Pancreas (tissue), 10 donors: Measurements from ENCODE around the gene NAV2. TPM values are rescaled to one million over a fixed set of nuclear protein-coding genes. Genes with fewer than 3 reads are reported as not detected.

ENCODE experiments used
- ATAC-seq, 4 donors: fragments of 200-7000 bp; cut with Tn5 transposase; one replicate each; pipeline versions ENCODE4 v1.8.0 to v1.9.1; 2020; ENCODE audit warnings: mild to moderate bottlenecking in 4 of 4, moderate library complexity in 4 of 4
- DNase-seq, 6 donors: peaks; one replicate each; pipeline ENCODE4 v3.0.0-alpha.2; 2020
- FAIRE-seq: peaks from 2 replicates; lab custom pipeline; 2012; peaks lifted over from hg19 to GRCh38; lab: Jason Lieb, UNC
- H3K27ac ChIP-seq, 4 donors: fragments of 200-600 bp; sonication (generic); 1 replicate in 3 of 4; 2 replicates in 1 of 4; pipeline versions ENCODE4 v1.5.0 to v1.8.0; 2020
- H3K27me3 ChIP-seq, 4 donors: fragments of 200-600 bp; one replicate each; pipeline ENCODE4 v1.8.0; 2021
- H3K36me3 ChIP-seq, 3 donors: fragments of 200-600 bp; sonication (generic) in 1 of 3; one replicate each; pipeline versions ENCODE4 v1.5.0 to v1.8.0; 2020 to 2021
- H3K4me1 ChIP-seq, 3 donors: fragments of 200-600 bp; one replicate each; pipeline ENCODE4 v1.8.0; 2021
- H3K4me3 ChIP-seq, 4 donors: fragments of 200-600 bp; sonication (generic) in 2 of 4; one replicate each; pipeline versions ENCODE4 v1.5.0 to v1.8.0; 2020 to 2021
- H3K9me3 ChIP-seq, 4 donors: fragments of 200-600 bp; one replicate each; pipeline ENCODE4 v1.8.0; 2021
- CTCF ChIP-seq, 4 donors: fragments of 200-600 bp; sonication (generic) in 3 of 4; IDR thresholded peaks; one replicate each; pipeline versions ENCODE4 v1.5.0 to v1.8.0; 2021; ENCODE audit warnings: antibody characterized with exemption in 4 of 4
- WGBS, 2 donors: extraction: QIAGEN DNeasy Blood & Tissue Kit; methylation state at CpG; one replicate each; pipeline ENCODE4 v1.1.7; 2013; 5-methylcytosine and 5-hydroxymethylcytosine counted together
- intact Hi-C, 3 donors: fragments of 100-400 bp; cut with DNase I; formaldehyde crosslinking; loops; one replicate each; pipeline versions ENCODE4 v1.11.1 to v1.14.2; 2022
- polyA plus RNA-seq, 2 donors: library from polyadenylated mRNA; stranded (reverse); fragments of 200-250 nt; gene quantifications; one replicate each; pipeline ENCODE4 v1.2.3, GENCODE V29; 2013
- total RNA-seq, 6 donors: library from RNA; stranded (reverse); fragmentation: NEBNext Ultra II Directional in 4 of 6; extraction: Animal tissue kit (Norgen Biotek cat#: 25700) in 4 of 6; gene quantifications; one replicate each; pipeline versions ENCODE4 v1.2.1 to v1.2.4, GENCODE V29; 2021 to 2023
- donor health status: healthy with polysubstance abuse.
- donor health status: DM: no; HTN: no; CAD: no; lungs with moderate emphysema.
- donor health status: DM: no; HTN: no; CAD: no.
- donor health status: control.
- donor health status: control.
- donor health status: Bipolar disorder and iron deficiency.
- donor health status: DM: yes; HTN: yes; CAD: no.
- donor health status: DM: no; HTN: no; CAD: no.
- donor health status: DM: no; HTN: no; CAD: no.
- donor health status: DM: yes; HTN: yes; CAD: no.

NAV2 gene
- total and polyA plus RNA-seq, 8 donors: 5.8 to 26.9 (median 16.3) TPM

GRCh38 chr11:19974886-19975285 is 262.2 kb downstream of the NAV2 start:
- no peak for ATAC-seq
- intact Hi-C loops: no loop called here
- Histone ChIP-seq H3K4me1 (peaks cover 0 to 10% (median 9%) of the 10 kb centered on the region in 3 donors), H3K4me3 (no peak overlapping the region), H3K27ac (no peak overlapping the region), H3K9me3 (no peaks in the 10 kb centered on the region), H3K27me3 (no peaks in the 10 kb centered on the region), H3K36me3 (no peaks in the 10 kb centered on the region)
- WGBS, 2 donors: 87 to 89% methylated on average over 4 of the region's 4 CpGs
- no peak for DNase-seq
- no peak for TF ChIP-seq CTCF (IDR thresholded peaks at IDR 0.05)
- FAIRE-seq: no peak

DNA sequence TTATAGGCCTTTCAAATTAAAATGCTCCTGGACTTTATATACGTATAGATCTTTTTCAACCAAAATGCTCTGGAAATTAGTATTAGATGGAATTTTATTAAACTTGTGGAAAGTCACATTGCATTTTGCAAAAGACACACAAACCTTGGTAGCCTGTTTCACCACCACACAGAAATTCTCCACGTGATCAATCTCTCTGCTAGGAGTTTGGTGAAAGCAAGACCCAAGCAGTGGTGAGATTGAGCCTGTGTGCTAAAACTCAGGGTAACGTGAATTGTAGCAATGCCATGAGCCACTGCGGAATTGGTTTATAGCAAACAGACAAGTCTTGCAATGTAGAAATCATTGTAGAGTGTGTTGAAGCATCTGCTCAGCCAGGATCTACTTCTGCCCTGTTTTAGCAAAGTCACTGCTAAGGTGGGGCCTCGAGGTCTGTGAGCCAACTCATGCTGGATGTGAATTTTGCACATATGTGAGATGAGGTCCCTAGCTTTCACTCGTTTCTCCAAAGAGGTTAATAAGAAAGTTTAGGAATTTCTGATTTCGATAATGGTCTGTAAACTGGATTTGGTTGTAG is 262.9 kb downstream of the NAV2 start:
- no peak for TF ChIP-seq CTCF (IDR thresholded peaks at IDR 0.05)
- Histone ChIP-seq H3K27ac (no peak overlapping the region), H3K4me3 (no peak overlapping the region), H3K36me3 (no peaks in the 10 kb centered on the region), H3K27me3 (no peaks in the 10 kb centered on the region), H3K4me1 (peaks cover 1 to 16% (median 14%) of the 10 kb centered on the region in 3 donors), H3K9me3 (no peaks in the 10 kb centered on the region)
- intact Hi-C loops: no loop called here
- WGBS, 2 donors: 80 to 81% methylated on average over 7 of the region's 7 CpGs
- FAIRE-seq (no peak), DNase-seq (no peak), ATAC-seq (no peak)

- H3K27ac ChIP-seq: no peak overlapping the region
- no peaks in the 10 kb centered on the region for H3K27me3 ChIP-seq
- WGBS, 2 donors: 78 to 79% methylated on average over 7 of the region's 7 CpGs
- peaks cover 10 to 25% (median 19%) of the 10 kb centered on the region in 3 donors for H3K4me1 ChIP-seq
- H3K9me3 ChIP-seq: no peaks in the 10 kb centered on the region
- no peak overlapping the region for H3K4me3 ChIP-seq
- ATAC-seq: no peak
- intact Hi-C loops: no loop called here
- DNase-seq: no peak
- TF ChIP-seq CTCF (IDR thresholded peaks at IDR 0.05): no peak
- FAIRE-seq: no peak
- no peaks in the 10 kb centered on the region for H3K36me3 ChIP-seq
These were observed 263.8 kb downstream of the NAV2 start for GRCh38 chr11:19976281-19976941.

GRCh38 chr11:19977941-19978340 is 265.3 kb downstream of the NAV2 start:
- Histone ChIP-seq H3K9me3 (no peaks in the 10 kb centered on the region), H3K27ac (peak overlapping the region in 1 of 4 donors; percentile 13), H3K27me3 (no peaks in the 10 kb centered on the region), H3K36me3 (no peaks in the 10 kb centered on the region), H3K4me3 (no peak overlapping the region), H3K4me1 (peaks cover 17 to 34% (median 20%) of the 10 kb centered on the region in 3 donors)
- DNase-seq: no peak
- no peak for ATAC-seq
- TF ChIP-seq CTCF (IDR thresholded peaks at IDR 0.05): no peak
- FAIRE-seq: no peak
- WGBS, 2 donors: 96 to 99% methylated on average over 9 of the region's 9 CpGs
- intact Hi-C loops: no loop called here
